D721Med (cell line): ENCODE results near the gene MAP7D2.

Experiments used
- DNase-seq: peaks from one replicate; pipeline ENCODE4 v3.0.0; 2011; ENCODE audit warnings: low spot score; ENCODE audit not compliant: insufficient read length
- FAIRE-seq: peaks from 2 replicates; lab custom pipeline; 2011; peaks lifted over from hg19 to GRCh38; lab: Jason Lieb, UNC
- CTCF ChIP-seq: IDR thresholded peaks from 2 replicates; pipeline ENCODE4 v1.5.1; 2012; ENCODE audit warnings: mild to moderate bottlenecking, control low read depth; ENCODE audit not compliant: insufficient read depth; ENCODE audit errors: missing control alignments

The MAP7D2 gene

GRCh38 chrX:20111271-20111670, 5.4 kb downstream of the MAP7D2 start:
- DNase-seq (no peak), FAIRE-seq (no peak)
- no peak for TF ChIP-seq CTCF

GRCh38 chrX:20101934-20102581, 14.6 kb downstream of the MAP7D2 start:
- TF ChIP-seq CTCF = no peak

GRCh38 chrX:20091499-20091898, 25.2 kb downstream of the MAP7D2 start:
- no peak for FAIRE-seq
- TF ChIP-seq CTCF = no peak
- DNase-seq = no peak

More at GRCh38 chrX:20101934-20102581, 14.6 kb downstream of the MAP7D2 start:
- DNase-seq (no peak), FAIRE-seq (no peak)

- FAIRE-seq (no peak), DNase-seq (no peak)
- no peak for TF ChIP-seq CTCF
Measured at GRCh38 chrX:20089845-20090244, 26.9 kb downstream of the MAP7D2 start.

- no peak for TF ChIP-seq CTCF
- FAIRE-seq = no peak
- no peak for DNase-seq
Measured at GRCh38 chrX:20080277-20080676, 36.4 kb downstream of the MAP7D2 start.

GRCh38 chrX:20071511-20072079, 45.1 kb downstream of the MAP7D2 start:
- DNase-seq = no peak
- no peak for FAIRE-seq
- TF ChIP-seq CTCF = no peak
